ENCODE results near the gene ZNF593.

ZNF593 gene

GRCh38 chr1:26168410-26169197 lies 1.1 kb upstream of the ZNF593 start, which contains the start of gene C1orf232:
Gene C1orf232 (minus strand): TSS chr1:26168963. CDS start chr1:26168499, 464 bp downstream.
- H3K4me3 ChIP-seq (ENCODE audit: control insufficient read depth, low read depth, low read length), result peak within 1 kb of the TSS; percentile 94
- no peak for TF ChIP-seq CTCF (IDR thresholded peaks at IDR 0.05; ENCODE audit: control insufficient read depth, insufficient read depth, low read depth, low read length, missing control alignments)
- no peak for DNase-seq (ENCODE audit: low read depth)

GRCh38 chr1:26169198-26169554 lies 532 bp upstream of the ZNF593 start:
- TF ChIP-seq CTCF (IDR thresholded peaks at IDR 0.05; ENCODE audit: control insufficient read depth, insufficient read depth, low read depth, low read length, missing control alignments), result no peak
- no peak for DNase-seq (ENCODE audit: low read depth)
- peak overlapping the region; percentile 94 for H3K4me3 ChIP-seq (ENCODE audit: control insufficient read depth, low read depth, low read length)

GRCh38 chr1:26170472-26170821 lies 739 bp downstream of the ZNF593 start:
- no peak for DNase-seq (ENCODE audit: low read depth)
- peak overlapping the region; percentile 94 for H3K4me3 ChIP-seq (ENCODE audit: control insufficient read depth, low read depth, low read length)
- no peak for TF ChIP-seq CTCF (IDR thresholded peaks at IDR 0.05; ENCODE audit: control insufficient read depth, insufficient read depth, low read depth, low read length, missing control alignments)

- TF ChIP-seq CTCF (IDR thresholded peaks at IDR 0.05; ENCODE audit: control insufficient read depth, insufficient read depth, low read depth, low read length, missing control alignments), result no peak
These were observed 1.7 kb downstream of the ZNF593 start, which contains the start of gene ZNF593OS for GRCh38 chr1:26171084-26172072. Gene ZNF593OS (minus strand): TSS chr1:26171832. CDS start chr1:26171661, 171 bp downstream.

GRCh38 chr1:26175346-26175745 lies 5.6 kb downstream of the ZNF593 start:
- DNase-seq (ENCODE audit: low read depth), result no peak
- no peak overlapping the region for H3K4me3 ChIP-seq (ENCODE audit: control insufficient read depth, low read depth, low read length)
- TF ChIP-seq CTCF (IDR thresholded peaks at IDR 0.05; ENCODE audit: control insufficient read depth, insufficient read depth, low read depth, low read length, missing control alignments), result no peak

More at GRCh38 chr1:26171084-26172072, 1.7 kb downstream of the ZNF593 start, which contains the start of gene ZNF593OS:
- no peak for DNase-seq (ENCODE audit: low read depth)
- peak within 1 kb of the TSS; percentile 94 for H3K4me3 ChIP-seq (ENCODE audit: control insufficient read depth, low read depth, low read length)

GRCh38 chr1:26177182-26177684 lies 7.5 kb downstream of the ZNF593 start, which contains the start of gene CNKSR1:
Gene CNKSR1 (plus strand): TSS chr1:26177491. CDS start chr1:26177548, 57 bp downstream.
- DNase-seq (ENCODE audit: low read depth), result no peak
- H3K4me3 ChIP-seq (ENCODE audit: control insufficient read depth, low read depth, low read length), result no peak within 1 kb of the TSS
- no peak for TF ChIP-seq CTCF (IDR thresholded peaks at IDR 0.05; ENCODE audit: control insufficient read depth, insufficient read depth, low read depth, low read length, missing control alignments)
